Measurements from ENCODE around the gene AATK.

DNA sequence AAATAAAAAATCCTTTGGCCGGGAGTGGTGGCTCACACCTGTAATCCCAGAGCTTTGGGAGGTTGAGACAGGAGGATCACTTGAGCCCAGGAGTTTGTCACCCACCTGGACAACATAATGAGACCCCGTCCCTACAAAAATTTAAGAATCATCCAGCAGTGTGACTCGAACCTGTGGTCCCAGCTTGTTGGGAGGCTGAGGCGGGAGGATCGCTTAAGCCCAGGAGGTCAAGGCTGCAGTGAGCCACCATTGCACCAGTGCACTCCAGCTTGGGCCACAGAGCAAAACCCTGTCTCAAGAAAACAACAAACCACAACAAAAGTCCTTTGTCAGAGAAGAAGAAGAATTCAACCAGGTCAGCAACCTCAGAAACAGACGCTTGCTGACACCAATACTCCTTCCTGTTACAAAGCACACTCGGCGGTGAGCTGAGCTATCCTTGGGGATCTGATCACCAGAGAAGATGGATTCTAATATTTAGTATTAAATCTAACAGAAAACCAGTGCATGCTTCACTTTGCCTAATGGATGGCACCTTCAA, 13.7 kb downstream of the AATK start:
- no peak for TF ChIP-seq ZNF274 (IDR thresholded peaks at IDR 0.05; ENCODE audit: low read depth, low read length)
- TF ChIP-seq YY1 (IDR thresholded peaks at IDR 0.05; ENCODE audit: insufficient read depth, insufficient read length): no peak

Data from NT2/D1 (cell line).